GF-D8 (cell line): ENCODE data around the gene RFTN1.

Experiments used
- DNase-seq: peaks from one replicate; lab custom pipeline; 2025; lab: John Stamatoyannopoulos, UW

The RFTN1 gene

GRCh38 chr3:16303037-16303575, 210.4 kb downstream of the RFTN1 start:
- DNase-seq = peak; percentile 16

GRCh38 chr3:16302082-16302631, 211.3 kb downstream of the RFTN1 start:
- DNase-seq = no peak

- DNase-seq = no peak
These were observed 212.0 kb downstream of the RFTN1 start for GRCh38 chr3:16301507-16301906.

- peak; percentile 29 for DNase-seq
These were observed 212.6 kb downstream of the RFTN1 start for GRCh38 chr3:16300881-16301359.

GRCh38 chr3:16300307-16300706, 213.2 kb downstream of the RFTN1 start:
- DNase-seq = no peak

- no peak for DNase-seq
These were observed 213.8 kb downstream of the RFTN1 start for GRCh38 chr3:16299746-16300145.

GRCh38 chr3:16298891-16299290, 214.6 kb downstream of the RFTN1 start:
- DNase-seq = no peak

- no peak for DNase-seq
These were observed 215.3 kb downstream of the RFTN1 start for GRCh38 chr3:16297997-16298885.

GRCh38 chr3:16295298-16295890, 218.1 kb downstream of the RFTN1 start:
- no peak for DNase-seq

GRCh38 chr3:16294844-16295243, 218.7 kb downstream of the RFTN1 start:
- no peak for DNase-seq

- peak; percentile 98 for DNase-seq
These were observed 222.7 kb downstream of the RFTN1 start for GRCh38 chr3:16290827-16291196.

GRCh38 chr3:16290007-16290826, 223.3 kb downstream of the RFTN1 start:
- peak; percentile 18 for DNase-seq

- no peak for DNase-seq
These were observed 224.2 kb downstream of the RFTN1 start for GRCh38 chr3:16289144-16289889.

- no peak for DNase-seq
These were observed 224.8 kb downstream of the RFTN1 start for GRCh38 chr3:16288664-16289063.

- DNase-seq = peak; percentile 39
These were observed 226.6 kb downstream of the RFTN1 start for GRCh38 chr3:16286751-16287543.

GRCh38 chr3:16286161-16286560, 227.3 kb downstream of the RFTN1 start:
- DNase-seq = no peak

- DNase-seq = no peak
These were observed 228.9 kb downstream of the RFTN1 start for GRCh38 chr3:16284633-16285032.

GRCh38 chr3:16280671-16281070, 232.8 kb downstream of the RFTN1 start:
- no peak for DNase-seq

- no peak for DNase-seq
These were observed 234.3 kb downstream of the RFTN1 start for GRCh38 chr3:16279010-16279801.

- DNase-seq = no peak
These were observed 236.0 kb downstream of the RFTN1 start for GRCh38 chr3:16277471-16277870.
